CD14-positive monocyte (primary cell): ENCODE measurements around the gene ROMO1. TPM values are rescaled to one million over a fixed set of nuclear protein-coding genes. Genes with fewer than 3 reads are reported as not detected.
A peak's percentile ranks its signal among the peaks of the same experiment; 100 is the strongest.
"Not testable (repeated sequence)": the region's sequence is repeated elsewhere in the genome, so short reads cannot be mapped to it uniquely, and the experiment has no call there.

Experiments used
- DNase-seq, 3 donors: peaks; one replicate each; pipeline ENCODE4 v3.0.0-alpha.2; 2011 to 2022
- H2AFZ ChIP-seq: 2 replicates; pipeline ENCODE4 v1.6.0; 2012; ENCODE audit warnings: mild to moderate bottlenecking, low read depth, low read length, inconsistent platforms; ENCODE audit not compliant: insufficient read depth, poor library complexity, severe bottlenecking
- H3K27ac ChIP-seq, 2 donors: 1 replicate in 1 of 2; 2 replicates in 1 of 2; pipeline ENCODE4 v1.5.1; 2012 to 2013; ENCODE audit warnings: low read length in 2 of 2, control low read depth in 1 of 2, inconsistent platforms in 1 of 2, low read depth in 1 of 2, mild to moderate bottlenecking in 1 of 2
- H3K27me3 ChIP-seq, 2 donors: one replicate each; pipeline versions ENCODE4 v1.6.0 to v1.6.1; 2011 to 2013; ENCODE audit warnings: low read length in 2 of 2; ENCODE audit not compliant: control insufficient read depth in 2 of 2, insufficient read depth in 2 of 2
- H3K36me3 ChIP-seq, 2 donors: replicated peaks in 1 of 2; 1 replicate in 1 of 2; 2 replicates in 1 of 2; pipeline versions ENCODE4 v1.5.1 to v1.6.1; 2012 to 2013; ENCODE audit warnings: low read length in 2 of 2, control low read depth in 1 of 2, inconsistent platforms in 1 of 2, mild to moderate bottlenecking in 1 of 2; ENCODE audit not compliant: insufficient read depth in 2 of 2, control insufficient read depth in 1 of 2
- H3K4me1 ChIP-seq, 2 donors: 1 replicate in 1 of 2; 2 replicates in 1 of 2; pipeline versions ENCODE4 v1.5.1 to v1.6.1; 2012 to 2013; ENCODE audit warnings: low read length in 2 of 2, control low read depth in 1 of 2, inconsistent platforms in 1 of 2, mild to moderate bottlenecking in 1 of 2, moderate library complexity in 1 of 2; ENCODE audit not compliant: insufficient read depth in 2 of 2, control insufficient read depth in 1 of 2
- H3K4me2 ChIP-seq: replicated peaks from 2 replicates; pipeline ENCODE3; 2012; ENCODE audit warnings: low read length, moderate library complexity, mild to moderate bottlenecking; ENCODE audit not compliant: poor library complexity, severe bottlenecking; ENCODE audit errors: extremely low read depth
- H3K4me3 ChIP-seq, 3 experiments: fragments of 200-600 bp in 1 of 3; sonication (generic) in 1 of 3; replicated peaks in 1 of 3; 1 replicate in 2 of 3; 2 replicates in 1 of 3; pipeline ENCODE4 v1.5.1; 2011 to 2013; ENCODE audit warnings: low read length in 3 of 3, mild to moderate bottlenecking in 3 of 3, control low read depth in 2 of 3, low read depth in 2 of 3, inconsistent platforms in 1 of 3, moderate library complexity in 1 of 3
- H3K79me2 ChIP-seq: 2 replicates; pipeline ENCODE4 v1.6.0; 2012; ENCODE audit warnings: mild to moderate bottlenecking, control low read depth, inconsistent platforms, low read length, moderate library complexity; ENCODE audit not compliant: insufficient read depth
- H3K9ac ChIP-seq: 2 replicates; pipeline ENCODE4 v1.6.0; 2017; ENCODE audit warnings: low read length, mild to moderate bottlenecking; ENCODE audit not compliant: insufficient read depth, poor library complexity, severe bottlenecking
- H3K9me3 ChIP-seq, 2 donors: replicated peaks in 1 of 2; 1 replicate in 1 of 2; 2 replicates in 1 of 2; pipeline versions ENCODE4 v1.5.1 to v1.6.1; 2012 to 2013; ENCODE audit warnings: low read length in 2 of 2, control low read depth in 1 of 2; ENCODE audit not compliant: control insufficient read depth in 1 of 2, insufficient read depth in 1 of 2
- H4K20me1 ChIP-seq: 2 replicates; pipeline ENCODE4 v1.6.0; 2012; ENCODE audit warnings: mild to moderate bottlenecking, low read length, control low read depth, moderate library complexity; ENCODE audit not compliant: insufficient read depth
- H3K27ac Mint-ChIP-seq, 7 donors: one replicate each; pipeline ENCODE4 v1.8.0; 2020; ENCODE audit warnings: mild to moderate bottlenecking in 7 of 7, mixed read lengths in 7 of 7, moderate library complexity in 6 of 7, inconsistent platforms in 2 of 7
- H3K27me3 Mint-ChIP-seq, 3 donors: one replicate each; pipeline ENCODE4 v1.8.0; 2021 to 2022; ENCODE audit warnings: low read depth in 3 of 3, mild to moderate bottlenecking in 3 of 3, mixed read lengths in 3 of 3, moderate library complexity in 3 of 3, inconsistent platforms in 1 of 3
- H3K36me3 Mint-ChIP-seq, 2 donors: one replicate each; pipeline ENCODE4 v1.8.0; 2020; ENCODE audit warnings: mixed read lengths in 2 of 2, inconsistent platforms in 1 of 2, mild to moderate bottlenecking in 1 of 2
- H3K4me1 Mint-ChIP-seq: one replicate; pipeline ENCODE4 v1.8.0; 2020; ENCODE audit warnings: mild to moderate bottlenecking, mixed read lengths
- H3K4me3 Mint-ChIP-seq, 2 donors: one replicate each; pipeline ENCODE4 v1.8.0; 2020; ENCODE audit warnings: mild to moderate bottlenecking in 2 of 2, mixed read lengths in 2 of 2, moderate library complexity in 1 of 2
- H3K9me3 Mint-ChIP-seq, 7 donors: one replicate each; pipeline ENCODE4 v1.8.0; 2020 to 2022; ENCODE audit warnings: mixed read lengths in 7 of 7, mild to moderate bottlenecking in 6 of 7, moderate library complexity in 6 of 7, inconsistent platforms in 2 of 7
- WGBS: methylation state at CpG from one replicate; pipeline ENCODE4 v1.1.5; 2013; ENCODE audit warnings: missing lambda C conversion rate; ENCODE audit not compliant: insufficient coverage; 5-methylcytosine and 5-hydroxymethylcytosine counted together
- intact Hi-C, 2 donors: fragments of 100-400 bp; cut with micrococcal nuclease; formaldehyde crosslinking; loops; one replicate each; pipeline versions ENCODE4 v1.15.0 to v1.15.1; 2023
- polyA plus RNA-seq, 3 donors: library from polyadenylated mRNA; depleted of rRNA in 1 of 3; unstranded in 2 of 3; stranded (reverse) in 1 of 3; fragments of 300-500 nt in 2 of 3; fragments of >200 nt in 1 of 3; fragmentation: Illumina TruSeq in 2 of 3; gene quantifications; 1 replicate in 2 of 3; 2 replicates in 1 of 3; pipeline ENCODE4 v1.2.3, GENCODE V29; 2012 to 2021
- TF ChIP-seq, protein P1 (sequence below): fragments of 200-600 bp; IDR thresholded peaks from one replicate; pipeline ENCODE4 v1.8.0; 2022; ENCODE audit warnings: antibody characterized with exemption, mild to moderate bottlenecking

Gene ROMO1
- polyA plus RNA-seq, 3 donors = 220 to 448 (median 352) TPM

DNA sequence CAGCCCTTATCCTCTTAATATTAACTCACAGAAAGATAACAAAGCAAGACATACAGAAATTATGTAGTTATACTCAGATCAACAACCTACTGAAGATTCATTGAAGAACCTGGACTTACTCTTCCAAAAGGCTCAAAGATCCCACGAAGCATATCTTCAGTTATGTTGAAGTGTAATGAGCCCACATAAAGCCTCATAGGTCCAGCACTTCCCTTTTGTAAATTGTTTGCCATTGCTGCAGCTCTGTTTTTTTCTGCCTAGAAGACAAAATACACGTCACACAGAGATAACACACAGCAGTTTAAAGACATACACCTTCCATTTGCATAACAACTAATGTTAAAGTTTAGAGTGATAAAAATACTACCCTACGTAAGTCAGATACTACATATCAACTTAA lies 22.4 kb downstream of the ROMO1 start:
- no peaks in the 10 kb centered on the region for H3K27me3 ChIP-seq
- peak overlapping the region in 1 of 7 donors; percentile 42 for H3K27ac Mint-ChIP-seq
- TF ChIP-seq, protein P1, sequence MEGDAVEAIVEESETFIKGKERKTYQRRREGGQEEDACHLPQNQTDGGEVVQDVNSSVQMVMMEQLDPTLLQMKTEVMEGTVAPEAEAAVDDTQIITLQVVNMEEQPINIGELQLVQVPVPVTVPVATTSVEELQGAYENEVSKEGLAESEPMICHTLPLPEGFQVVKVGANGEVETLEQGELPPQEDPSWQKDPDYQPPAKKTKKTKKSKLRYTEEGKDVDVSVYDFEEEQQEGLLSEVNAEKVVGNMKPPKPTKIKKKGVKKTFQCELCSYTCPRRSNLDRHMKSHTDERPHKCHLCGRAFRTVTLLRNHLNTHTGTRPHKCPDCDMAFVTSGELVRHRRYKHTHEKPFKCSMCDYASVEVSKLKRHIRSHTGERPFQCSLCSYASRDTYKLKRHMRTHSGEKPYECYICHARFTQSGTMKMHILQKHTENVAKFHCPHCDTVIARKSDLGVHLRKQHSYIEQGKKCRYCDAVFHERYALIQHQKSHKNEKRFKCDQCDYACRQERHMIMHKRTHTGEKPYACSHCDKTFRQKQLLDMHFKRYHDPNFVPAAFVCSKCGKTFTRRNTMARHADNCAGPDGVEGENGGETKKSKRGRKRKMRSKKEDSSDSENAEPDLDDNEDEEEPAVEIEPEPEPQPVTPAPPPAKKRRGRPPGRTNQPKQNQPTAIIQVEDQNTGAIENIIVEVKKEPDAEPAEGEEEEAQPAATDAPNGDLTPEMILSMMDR = no peak
- no peaks in the 10 kb centered on the region for H3K4me1 Mint-ChIP-seq
- no peaks in the 10 kb centered on the region for H3K4me1 ChIP-seq
- H3K79me2 ChIP-seq = peaks cover 98% of the 10 kb centered on the region
- no peak overlapping the region for H2AFZ ChIP-seq
- H3K9ac ChIP-seq = no peak overlapping the region
- H3K36me3 Mint-ChIP-seq = peaks cover 84 to 99% of the 10 kb centered on the region in 2 donors
- WGBS = no CpG with 5 or more reads among the region's 3 CpGs
- no peaks in the 10 kb centered on the region for H3K9me3 Mint-ChIP-seq
- H3K4me3 Mint-ChIP-seq = no peak overlapping the region
- H3K27ac ChIP-seq = no peak overlapping the region
- intact Hi-C loops = loop anchor here in 1 of 2 donors (2.0 kb wide), 1 partner anchor 15 kb away; no protein-coding TSS in a partner anchor
- H4K20me1 ChIP-seq = peaks cover 100% of the 10 kb centered on the region
- no peaks in the 10 kb centered on the region for H3K9me3 ChIP-seq
- no peak overlapping the region for H3K4me3 ChIP-seq
- H3K4me2 ChIP-seq = no peak overlapping the region
- H3K36me3 ChIP-seq = peaks cover 94 to 100% of the 10 kb centered on the region in 2 donors
- peaks cover 0 to 2% (median 0%) of the 10 kb centered on the region in 3 donors for H3K27me3 Mint-ChIP-seq
- DNase-seq = no peak

DNA sequence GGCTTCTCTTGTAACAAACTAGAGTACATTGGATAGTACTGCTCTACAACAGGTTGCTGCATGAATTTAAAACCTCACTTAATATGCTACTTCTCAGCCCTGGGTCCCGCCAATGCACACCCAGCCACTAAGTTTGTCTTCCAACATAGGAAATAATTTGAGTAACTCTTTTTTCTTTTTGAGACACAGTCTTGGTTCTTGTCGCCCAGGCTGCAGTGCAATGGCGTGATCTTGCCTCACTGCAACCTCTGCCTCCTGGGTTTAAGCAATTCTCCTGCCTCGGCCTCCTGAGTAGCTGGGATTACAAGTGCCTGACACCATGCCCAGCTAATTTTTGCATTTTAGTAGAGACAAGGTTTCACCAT lies 24.1 kb downstream of the ROMO1 start:
- Histone ChIP-seq H4K20me1 (peaks cover 100% of the 10 kb centered on the region), H3K36me3 (peaks cover 91 to 98% of the 10 kb centered on the region in 2 donors), H3K79me2 (peaks cover 95% of the 10 kb centered on the region)
- H3K27me3 ChIP-seq, H3K27ac ChIP-seq, DNase-seq, H3K4me3 Mint-ChIP-seq, H3K9me3 ChIP-seq, H3K4me1 Mint-ChIP-seq, H3K27me3 Mint-ChIP-seq, H2AFZ ChIP-seq, H3K4me1 ChIP-seq, H3K9me3 Mint-ChIP-seq, H3K4me3 ChIP-seq, intact Hi-C loops, H3K4me2 ChIP-seq, H3K9ac ChIP-seq: not testable (repeated sequence)
- H3K36me3 Mint-ChIP-seq = peaks cover 78 to 99% of the 10 kb centered on the region in 2 donors
- H3K27ac Mint-ChIP-seq = peak overlapping the region in 3 of 7 donors; percentile 10 to 73 (median 45)
- 96% methylated on average over 3 of the region's 4 CpGs for WGBS

DNA sequence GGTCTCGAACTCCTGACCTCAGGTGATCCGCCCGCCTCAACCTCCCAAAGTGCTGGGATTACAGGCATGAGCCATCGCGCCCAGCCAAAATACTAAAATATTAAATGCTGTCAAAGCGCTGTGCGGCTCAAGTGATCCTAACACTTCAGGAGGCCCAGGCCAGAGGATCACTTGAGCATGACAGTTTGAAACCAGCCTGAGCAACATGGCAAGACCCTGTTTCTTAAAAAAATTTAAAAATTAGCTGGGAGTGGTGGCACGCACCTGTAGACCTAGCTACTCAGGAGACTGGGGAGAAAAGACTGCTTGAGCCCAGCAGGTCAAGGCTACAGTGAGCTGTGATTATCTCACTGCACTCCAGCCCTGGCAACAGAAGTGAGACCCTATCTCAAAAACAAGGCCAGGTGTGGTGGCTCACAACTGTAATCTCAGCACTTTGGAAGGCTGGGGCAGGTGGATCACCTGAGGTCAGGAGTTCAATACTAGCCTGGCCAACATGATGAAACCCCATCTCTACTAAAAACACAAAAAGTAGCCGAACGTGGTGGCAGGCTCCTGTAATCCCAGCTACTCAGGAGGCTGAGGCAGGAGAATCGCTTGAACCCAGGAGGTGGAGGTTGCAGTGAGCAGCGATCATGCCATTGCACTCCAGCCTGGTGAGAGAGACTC lies 24.6 kb downstream of the ROMO1 start:
- not testable (repeated sequence) for H3K4me1 Mint-ChIP-seq
- 100% methylated on average over 7 of the region's 12 CpGs for WGBS

More for the DNA sequence above, 24.6 kb downstream of the ROMO1 start:
- H3K9me3 ChIP-seq, DNase-seq, H3K4me3 Mint-ChIP-seq, H2AFZ ChIP-seq, H3K27ac ChIP-seq, H3K4me2 ChIP-seq, H3K9me3 Mint-ChIP-seq, H3K27me3 ChIP-seq, H3K9ac ChIP-seq, H3K4me3 ChIP-seq, H3K27me3 Mint-ChIP-seq, intact Hi-C loops, H3K4me1 ChIP-seq: not testable (repeated sequence)
- H3K36me3 ChIP-seq = peaks cover 93 to 98% of the 10 kb centered on the region in 2 donors
- H4K20me1 ChIP-seq = peaks cover 100% of the 10 kb centered on the region
- Mint-ChIP-seq H3K36me3 (peaks cover 79 to 99% of the 10 kb centered on the region in 2 donors), H3K27ac (peak overlapping the region in 1 of 7 donors; percentile 73)
- H3K79me2 ChIP-seq = peaks cover 95% of the 10 kb centered on the region
